HCT116 (cell line): ENCODE results near the gene GABBR1.

Experiments
- EZH2phosphoT487 ChIP-seq: fragments of 200-600 bp; IDR thresholded peaks from 2 replicates; pipeline ENCODE4 v1.6.1; 2018; ENCODE audit warnings: antibody characterized with exemption, borderline replicate concordance
- POLR2A ChIP-seq: IDR thresholded peaks from 2 replicates; pipeline ENCODE4 v1.7.0; 2011; ENCODE audit warnings: borderline replicate concordance; ENCODE audit not compliant: insufficient read depth, insufficient read length; ENCODE audit errors: extremely low read depth
- SP1 ChIP-seq: IDR thresholded peaks from 2 replicates; pipeline ENCODE4 v1.6.1; 2012; ENCODE audit warnings: low read depth
- TF ChIP-seq, protein P1 (sequence below): IDR thresholded peaks from 2 replicates; pipeline ENCODE4 v1.6.1; 2011; ENCODE audit warnings: mild to moderate bottlenecking, low read length, moderate library complexity; ENCODE audit not compliant: insufficient replicate concordance; ENCODE audit errors: extremely low read depth
- TF ChIP-seq, protein P2 (sequence below), 3 experiments: fragments of 200-600 bp in 1 of 3; sonication (generic) in 1 of 3; IDR thresholded peaks in 2 of 3; conservative IDR thresholded peaks in 1 of 3; 2 replicates each; pipeline ENCODE4 v1.5.1; 2012 to 2017; ENCODE audit warnings: low read depth in 2 of 3, low read length in 2 of 3, antibody characterized with exemption in 1 of 3, borderline replicate concordance in 1 of 3, control low read depth in 1 of 3, mild to moderate bottlenecking in 1 of 3, mixed read lengths in 1 of 3, mixed run types in 1 of 3, moderate library complexity in 1 of 3; ENCODE audit not compliant: insufficient read depth in 1 of 3

GRCh38 chr6:29576056-29576455 lies 56.9 kb downstream of the GABBR1 start:
- TF ChIP-seq POLR2A (no peak), SP1 (no peak), EZH2phosphoT487 (no peak)
- TF ChIP-seq, protein P1, sequence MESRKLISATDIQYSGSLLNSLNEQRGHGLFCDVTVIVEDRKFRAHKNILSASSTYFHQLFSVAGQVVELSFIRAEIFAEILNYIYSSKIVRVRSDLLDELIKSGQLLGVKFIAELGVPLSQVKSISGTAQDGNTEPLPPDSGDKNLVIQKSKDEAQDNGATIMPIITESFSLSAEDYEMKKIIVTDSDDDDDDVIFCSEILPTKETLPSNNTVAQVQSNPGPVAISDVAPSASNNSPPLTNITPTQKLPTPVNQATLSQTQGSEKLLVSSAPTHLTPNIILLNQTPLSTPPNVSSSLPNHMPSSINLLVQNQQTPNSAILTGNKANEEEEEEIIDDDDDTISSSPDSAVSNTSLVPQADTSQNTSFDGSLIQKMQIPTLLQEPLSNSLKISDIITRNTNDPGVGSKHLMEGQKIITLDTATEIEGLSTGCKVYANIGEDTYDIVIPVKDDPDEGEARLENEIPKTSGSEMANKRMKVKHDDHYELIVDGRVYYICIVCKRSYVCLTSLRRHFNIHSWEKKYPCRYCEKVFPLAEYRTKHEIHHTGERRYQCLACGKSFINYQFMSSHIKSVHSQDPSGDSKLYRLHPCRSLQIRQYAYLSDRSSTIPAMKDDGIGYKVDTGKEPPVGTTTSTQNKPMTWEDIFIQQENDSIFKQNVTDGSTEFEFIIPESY = no peak
- TF ChIP-seq, protein P2, sequence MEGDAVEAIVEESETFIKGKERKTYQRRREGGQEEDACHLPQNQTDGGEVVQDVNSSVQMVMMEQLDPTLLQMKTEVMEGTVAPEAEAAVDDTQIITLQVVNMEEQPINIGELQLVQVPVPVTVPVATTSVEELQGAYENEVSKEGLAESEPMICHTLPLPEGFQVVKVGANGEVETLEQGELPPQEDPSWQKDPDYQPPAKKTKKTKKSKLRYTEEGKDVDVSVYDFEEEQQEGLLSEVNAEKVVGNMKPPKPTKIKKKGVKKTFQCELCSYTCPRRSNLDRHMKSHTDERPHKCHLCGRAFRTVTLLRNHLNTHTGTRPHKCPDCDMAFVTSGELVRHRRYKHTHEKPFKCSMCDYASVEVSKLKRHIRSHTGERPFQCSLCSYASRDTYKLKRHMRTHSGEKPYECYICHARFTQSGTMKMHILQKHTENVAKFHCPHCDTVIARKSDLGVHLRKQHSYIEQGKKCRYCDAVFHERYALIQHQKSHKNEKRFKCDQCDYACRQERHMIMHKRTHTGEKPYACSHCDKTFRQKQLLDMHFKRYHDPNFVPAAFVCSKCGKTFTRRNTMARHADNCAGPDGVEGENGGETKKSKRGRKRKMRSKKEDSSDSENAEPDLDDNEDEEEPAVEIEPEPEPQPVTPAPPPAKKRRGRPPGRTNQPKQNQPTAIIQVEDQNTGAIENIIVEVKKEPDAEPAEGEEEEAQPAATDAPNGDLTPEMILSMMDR (IDR thresholded peaks at IDR 0.05 in 2 of 3, conservative IDR thresholded peaks at IDR 0.05 in 1 of 3; ENCODE audit: borderline replicate concordance in 1 of 3, insufficient read depth in 1 of 3, low read depth in 2 of 3, low read length in 2 of 3) = no peak
